ENCODE measurements around the gene GPC1.

GRCh38 chr2:240410808-240411207 lies 24.7 kb upstream of the GPC1 start:
- TF ChIP-seq EP300 (IDR thresholded peaks at IDR 0.05), result no peak
- TF ChIP-seq POLR2A (IDR thresholded peaks at IDR 0.05), result no peak

All from tibial nerve (tissue), 3 donors.